Activated T-helper 1 cell treated with Interleukin-2 at 50 U/mL for 16 hours (primary cell): Measurements from ENCODE around the gene FAM222A.
"Not testable (repeated sequence)": the region's sequence is repeated elsewhere in the genome, so short reads cannot be mapped to it uniquely, and the experiment has no call there.

Source experiments
- DNase-seq: peaks from one replicate; pipeline ENCODE4 v3.0.0-alpha.2; 2020; ENCODE audit warnings: low read depth

The FAM222A gene

DNA sequence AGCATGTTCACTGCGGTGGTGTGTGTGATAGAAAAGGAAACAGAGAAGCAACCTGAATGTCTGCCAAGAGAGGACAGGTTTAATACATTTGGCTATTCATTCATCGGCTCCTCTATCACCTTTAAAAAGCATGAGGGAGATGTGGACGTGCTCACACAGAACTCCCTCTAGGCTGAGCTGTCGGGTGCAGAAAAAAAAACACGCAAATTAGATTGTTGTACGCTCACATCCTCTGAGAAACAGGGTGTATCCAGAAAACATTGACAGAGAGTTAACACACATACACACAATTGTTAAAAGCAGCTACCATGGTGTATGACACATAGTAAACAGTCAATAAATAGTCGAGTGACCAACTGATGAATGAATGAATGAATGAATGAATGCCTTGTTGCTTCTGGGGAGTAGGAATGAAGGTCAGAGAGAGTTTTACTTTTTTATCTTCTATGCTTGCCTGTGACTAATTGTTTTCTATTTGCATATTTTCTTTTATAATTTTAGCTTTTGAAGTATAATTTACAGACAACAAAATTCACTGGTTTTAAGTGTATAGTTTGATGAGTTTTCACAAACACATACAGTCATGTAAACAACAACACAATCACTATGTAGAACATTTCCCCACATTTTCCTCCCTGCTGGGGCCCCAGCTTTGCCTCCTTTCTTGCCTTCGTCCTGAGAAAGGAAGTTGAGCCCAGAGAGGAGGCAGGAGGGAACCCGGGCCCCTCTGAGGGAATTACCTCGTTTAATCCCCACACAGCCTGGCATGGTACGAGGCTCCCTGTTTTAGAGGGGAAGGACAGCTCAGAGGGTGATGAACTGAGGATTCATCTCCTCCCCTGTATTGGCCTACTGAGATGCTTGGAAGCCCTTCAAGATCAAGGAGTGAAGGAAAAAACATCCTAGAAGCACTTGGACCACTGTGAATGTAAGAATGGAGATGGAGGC, 19.7 kb upstream of the FAM222A start:
- no peak for DNase-seq

DNA sequence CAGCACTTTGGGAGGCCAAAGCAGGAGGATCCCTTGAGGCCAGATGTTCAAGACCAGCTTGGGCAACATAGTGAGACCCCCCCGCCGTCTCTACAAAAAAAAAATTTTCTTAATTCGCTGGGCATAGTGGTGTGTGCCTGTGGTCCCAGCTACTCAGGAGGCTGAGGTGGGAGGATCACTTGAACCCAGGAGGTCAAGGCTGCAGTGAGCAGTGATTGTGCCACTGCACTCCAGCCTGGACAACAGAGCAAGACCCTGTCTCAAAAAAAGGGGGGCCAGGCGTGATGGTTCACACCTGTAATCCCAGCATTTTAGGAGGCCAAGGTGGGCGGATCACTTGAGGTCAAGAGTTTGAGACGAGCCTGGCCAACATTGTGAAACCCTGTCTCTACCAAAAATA, 19.0 kb upstream of the FAM222A start:
- DNase-seq: not testable (repeated sequence)

DNA sequence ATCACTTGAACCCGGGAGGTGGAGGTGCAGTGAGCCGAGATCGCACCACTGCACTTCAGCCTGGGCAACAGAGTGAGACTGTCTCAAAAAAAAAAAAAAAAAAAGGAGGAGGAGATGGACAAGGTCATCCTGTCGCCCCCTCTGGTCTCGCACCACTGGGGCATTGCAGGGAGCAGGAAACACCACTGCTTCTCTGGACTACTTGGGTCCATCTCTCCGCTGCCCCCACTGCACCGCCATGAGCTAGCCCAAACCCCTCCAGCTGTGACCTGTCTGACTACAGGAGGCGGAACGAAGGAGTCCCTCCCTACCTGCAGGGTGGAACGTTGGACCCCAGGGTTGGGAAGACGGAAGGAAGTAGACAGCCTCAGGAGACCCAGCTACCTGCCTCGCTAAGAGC, 18.2 kb upstream of the FAM222A start:
- no peak for DNase-seq

DNA sequence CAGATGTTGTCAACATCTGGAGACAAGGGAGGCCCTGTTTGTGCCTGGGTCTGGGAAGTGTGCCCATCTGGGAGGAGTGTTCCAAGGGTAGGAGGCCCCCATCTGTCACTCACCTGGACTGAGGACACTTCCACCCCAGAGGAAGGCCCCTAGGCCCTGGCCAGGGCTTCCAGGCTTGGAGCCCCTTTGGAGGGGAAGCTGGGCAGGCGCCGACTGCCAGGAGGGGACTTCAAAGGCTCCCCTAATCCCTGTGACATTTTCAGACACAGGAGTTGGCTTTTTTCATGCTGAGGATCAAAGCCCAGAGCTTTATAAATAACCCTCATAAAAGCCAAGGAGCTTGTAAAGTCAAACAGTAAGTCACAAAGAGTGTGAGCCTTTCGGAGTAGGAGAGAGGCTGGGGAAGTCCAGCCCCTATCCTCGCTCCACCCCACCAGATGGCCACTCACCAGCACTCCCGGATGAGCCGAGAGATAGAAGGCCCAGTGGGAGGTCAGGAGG, 17.6 kb upstream of the FAM222A start:
- DNase-seq: no peak

DNA sequence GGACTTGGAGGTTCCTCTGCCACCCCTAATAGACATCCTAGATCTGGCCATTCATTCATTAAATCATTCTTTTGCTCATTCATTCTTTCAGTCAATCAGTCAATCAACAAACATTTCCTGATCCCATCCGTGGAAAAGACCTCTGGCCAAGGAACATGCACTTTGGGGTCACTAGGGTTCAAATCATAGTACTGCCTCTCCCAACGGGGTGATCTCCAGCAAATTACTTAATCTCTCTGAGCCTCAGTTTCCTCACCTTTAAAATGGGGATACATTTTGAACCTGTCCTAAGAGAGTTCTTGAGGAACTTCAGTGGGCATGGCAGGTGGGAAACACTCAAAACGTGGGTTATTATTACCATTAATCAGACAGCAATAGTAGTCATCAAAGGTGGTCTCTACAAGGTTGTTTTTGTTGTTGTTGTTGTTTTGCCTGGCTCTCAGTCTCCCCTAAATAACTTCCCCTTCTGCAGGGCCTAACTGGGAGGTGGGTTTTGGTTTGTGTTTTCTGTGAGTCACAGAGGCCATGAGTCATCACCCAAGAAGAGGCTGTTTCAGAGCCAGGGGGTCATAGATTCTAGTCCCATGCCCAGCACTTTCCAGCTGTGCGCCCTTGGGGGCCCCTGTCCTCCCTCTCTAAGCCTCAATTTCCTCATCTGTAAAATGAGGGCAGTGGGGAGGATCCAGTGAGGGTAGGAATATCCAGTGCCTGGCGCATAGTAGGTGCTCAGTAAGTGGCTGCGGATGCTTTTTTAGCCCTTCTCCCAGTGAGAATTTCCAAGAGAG, 16.9 kb upstream of the FAM222A start:
- no peak for DNase-seq

DNA sequence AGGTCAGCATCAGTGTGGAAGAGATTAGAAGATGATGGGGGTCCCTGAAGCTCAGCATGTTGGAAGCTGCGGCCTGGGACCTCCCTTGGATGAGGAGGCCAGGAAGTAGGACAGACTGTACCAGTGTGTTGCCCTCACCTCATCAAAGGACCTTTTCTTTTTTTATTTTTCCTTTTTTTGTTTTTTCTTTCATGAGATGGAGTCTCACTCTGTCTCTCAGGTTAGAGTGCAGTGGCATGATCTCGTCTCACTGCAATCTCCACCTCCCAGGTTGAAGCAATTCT, 16.4 kb upstream of the FAM222A start:
- DNase-seq: no peak

DNA sequence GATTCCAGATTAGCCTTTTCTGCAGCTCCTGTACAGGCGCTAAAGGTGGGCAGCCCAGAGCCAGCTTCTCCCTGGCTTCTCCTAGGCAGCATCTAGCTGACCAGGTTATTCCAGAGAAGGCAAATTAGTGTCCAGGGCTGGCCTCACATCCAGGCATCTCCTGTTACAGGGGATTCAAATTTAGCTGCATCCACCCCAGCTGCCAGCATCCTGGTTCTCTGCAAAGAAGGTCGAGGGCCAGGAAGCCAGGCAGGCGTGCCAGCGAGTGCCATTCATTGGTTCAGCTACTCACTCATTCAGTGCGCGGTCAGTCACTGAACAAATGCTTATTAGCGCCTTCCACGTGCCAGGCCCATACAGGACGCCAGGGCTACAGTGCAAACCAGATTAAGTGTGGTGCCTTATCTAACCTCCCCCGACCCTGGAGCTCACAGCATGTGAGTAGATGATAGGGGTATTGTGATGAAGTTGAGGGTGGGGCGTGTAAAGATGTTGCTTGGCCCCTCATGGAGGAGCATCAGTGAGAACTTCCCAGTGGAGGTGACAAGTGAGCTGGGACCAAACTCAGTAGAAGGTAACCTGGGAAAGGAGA, 15.7 kb upstream of the FAM222A start:
- no peak for DNase-seq

DNA sequence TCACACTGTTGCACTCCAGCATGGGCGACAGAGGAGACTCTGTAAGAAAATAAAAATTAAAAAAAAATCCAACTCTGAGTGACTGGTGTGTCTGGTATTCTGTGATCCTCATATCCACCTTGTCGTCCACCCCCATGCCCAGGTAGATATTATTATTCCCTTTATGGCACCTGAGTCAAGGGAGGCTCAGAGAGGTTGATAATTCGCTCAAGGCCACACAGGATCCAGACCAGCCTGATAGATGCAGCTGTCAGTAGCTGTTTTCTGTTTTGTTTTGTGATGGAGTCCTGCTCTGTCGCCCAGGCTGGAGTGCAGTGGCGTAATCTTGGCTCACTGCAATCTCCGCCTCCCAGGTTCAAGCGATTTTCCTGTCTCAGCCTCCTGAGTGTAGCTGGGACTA, 14.8 kb upstream of the FAM222A start:
- DNase-seq: no peak

DNA sequence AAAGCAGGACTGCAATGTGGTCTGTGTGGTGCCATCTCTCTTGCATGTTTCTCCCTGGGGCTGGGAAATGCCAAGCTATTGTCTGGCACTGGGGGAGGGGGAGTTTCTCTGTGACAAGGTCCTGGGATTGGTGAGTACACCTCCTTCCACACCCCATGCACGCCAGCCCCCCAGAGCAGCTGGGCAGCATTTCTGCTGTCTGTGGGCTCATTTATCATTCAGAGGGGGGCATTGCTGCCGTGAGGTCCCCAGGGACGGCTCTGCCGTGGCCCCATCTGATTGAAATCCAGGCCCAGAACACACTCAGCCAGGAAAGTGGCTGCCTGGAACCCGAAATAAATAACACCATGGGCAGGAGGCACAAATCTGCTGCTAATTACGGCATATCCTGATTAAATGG, 12.6 kb upstream of the FAM222A start:
- DNase-seq: no peak

DNA sequence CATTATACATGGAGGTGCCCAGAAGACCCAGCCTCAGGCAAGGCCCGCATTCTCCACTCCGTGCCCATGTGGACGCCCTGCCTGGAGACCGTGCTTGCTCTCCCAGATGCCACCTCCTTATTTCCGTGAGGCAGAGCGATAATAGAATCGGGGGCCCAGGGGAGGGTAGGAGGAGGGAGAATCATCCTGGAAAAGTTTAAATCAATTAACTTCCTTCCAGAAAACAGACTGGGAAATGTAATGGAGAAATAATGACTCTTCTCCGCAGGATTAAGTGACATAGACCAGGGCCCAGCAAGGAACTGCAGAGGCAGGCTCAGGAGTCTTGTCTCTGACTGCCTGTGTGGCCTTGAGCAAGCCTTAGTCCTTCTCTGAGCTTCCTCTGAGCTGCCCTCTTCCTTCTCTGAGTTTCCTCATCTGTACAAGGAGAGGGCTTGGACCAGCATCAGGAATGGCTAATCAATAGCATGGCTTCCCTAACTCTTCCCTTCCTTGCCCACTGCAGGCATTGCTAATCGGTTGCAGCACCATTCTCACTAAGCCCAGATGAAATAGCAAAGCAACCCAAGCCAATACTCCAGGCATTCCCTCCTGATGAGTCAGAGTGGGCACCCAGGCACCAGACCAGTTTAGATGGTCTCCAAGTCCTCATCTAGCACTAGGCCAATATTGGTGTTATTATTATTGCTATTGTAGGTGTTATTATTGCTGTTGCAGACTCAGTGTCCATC, 11.3 kb upstream of the FAM222A start:
- DNase-seq: no peak

DNA sequence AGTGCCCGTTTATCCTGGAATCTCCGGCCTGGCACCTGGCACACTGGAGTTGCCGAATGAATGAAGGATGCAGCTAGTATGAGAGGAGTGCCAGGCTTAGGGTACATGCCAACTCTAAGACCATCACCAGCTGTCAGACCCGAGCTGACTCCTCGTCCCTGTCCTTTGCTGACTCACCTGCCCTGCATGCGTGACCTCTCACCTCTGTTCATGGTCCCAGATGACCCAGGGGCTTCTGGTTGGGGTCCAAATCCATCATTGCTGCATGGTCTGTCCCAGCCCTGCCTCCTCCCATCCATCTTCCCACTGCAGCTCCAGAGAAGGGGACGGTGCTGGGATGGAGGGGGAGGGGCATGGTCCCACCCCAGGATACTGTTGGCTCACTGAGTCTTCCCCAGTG, 9.9 kb upstream of the FAM222A start:
- DNase-seq: no peak

DNA sequence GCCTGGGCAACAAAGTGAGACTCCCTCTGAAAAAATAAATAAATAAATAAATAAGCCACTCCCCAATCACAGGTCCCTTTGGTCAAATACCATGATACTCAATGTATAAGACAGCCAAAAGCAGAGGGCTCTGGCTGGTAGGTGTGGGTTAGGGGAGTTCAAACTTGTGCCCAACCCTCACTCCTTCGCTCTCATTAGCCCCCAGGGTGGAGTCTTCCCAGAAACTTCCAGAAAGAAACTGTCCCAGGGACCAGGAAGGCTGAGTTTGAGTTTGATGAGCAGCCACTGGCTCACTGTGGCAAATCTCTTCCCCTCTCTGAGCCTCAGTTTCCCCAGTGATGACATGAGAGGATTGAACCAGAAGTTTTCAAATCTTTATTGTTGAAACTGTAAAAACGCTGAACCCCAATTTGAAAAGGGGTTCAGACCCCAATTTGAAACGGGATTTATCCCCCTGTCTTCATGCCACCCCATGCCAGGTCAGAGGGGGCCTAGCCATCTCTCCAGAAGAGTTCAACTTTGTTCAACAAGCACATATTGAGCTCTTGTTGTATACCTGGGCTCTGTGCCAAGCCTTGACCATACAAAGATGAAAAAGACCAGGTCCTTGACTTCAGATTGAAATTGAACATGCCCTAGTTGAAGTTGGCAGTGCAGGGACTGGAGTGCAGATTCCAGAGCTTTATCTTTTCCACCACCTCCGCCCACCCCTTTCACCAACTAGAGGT, 9.1 kb upstream of the FAM222A start:
- no peak for DNase-seq

DNA sequence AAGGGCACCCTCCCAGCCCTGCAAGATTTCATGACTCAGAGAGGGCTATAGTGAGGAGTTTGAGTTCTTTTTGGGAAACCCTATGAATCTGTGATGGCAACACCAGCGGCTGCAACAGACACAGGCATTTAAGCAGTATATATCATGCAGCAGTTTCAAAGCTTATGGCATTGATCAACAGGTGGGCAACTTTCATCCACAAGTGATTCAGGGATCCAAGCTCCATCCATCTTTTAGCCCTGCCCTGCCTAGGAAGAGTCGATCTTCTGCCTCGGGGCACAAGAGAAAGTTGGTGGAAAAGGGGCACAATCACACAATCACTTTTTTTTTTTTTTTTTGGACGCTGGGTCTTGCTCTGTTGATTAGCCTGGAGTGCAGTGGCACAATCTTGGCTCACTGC, 8.3 kb upstream of the FAM222A start:
- DNase-seq: no peak

DNA sequence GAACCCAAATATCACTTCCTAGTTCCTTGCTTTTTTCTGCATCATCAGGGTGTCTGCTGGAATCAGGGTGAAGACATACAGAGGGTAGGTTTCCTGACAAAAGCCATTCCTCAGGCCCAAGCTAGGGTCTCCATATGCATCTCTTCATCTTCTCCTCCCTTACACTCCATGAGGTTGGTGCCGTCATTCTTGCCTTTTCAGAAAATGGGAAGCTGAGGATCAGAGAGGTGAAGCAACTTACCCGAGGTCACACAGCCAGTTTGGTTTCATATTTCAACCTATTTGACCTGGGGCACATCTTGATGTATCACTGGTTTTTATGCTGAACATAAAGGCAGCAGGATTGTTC, 7.3 kb upstream of the FAM222A start:
- DNase-seq: no peak

DNA sequence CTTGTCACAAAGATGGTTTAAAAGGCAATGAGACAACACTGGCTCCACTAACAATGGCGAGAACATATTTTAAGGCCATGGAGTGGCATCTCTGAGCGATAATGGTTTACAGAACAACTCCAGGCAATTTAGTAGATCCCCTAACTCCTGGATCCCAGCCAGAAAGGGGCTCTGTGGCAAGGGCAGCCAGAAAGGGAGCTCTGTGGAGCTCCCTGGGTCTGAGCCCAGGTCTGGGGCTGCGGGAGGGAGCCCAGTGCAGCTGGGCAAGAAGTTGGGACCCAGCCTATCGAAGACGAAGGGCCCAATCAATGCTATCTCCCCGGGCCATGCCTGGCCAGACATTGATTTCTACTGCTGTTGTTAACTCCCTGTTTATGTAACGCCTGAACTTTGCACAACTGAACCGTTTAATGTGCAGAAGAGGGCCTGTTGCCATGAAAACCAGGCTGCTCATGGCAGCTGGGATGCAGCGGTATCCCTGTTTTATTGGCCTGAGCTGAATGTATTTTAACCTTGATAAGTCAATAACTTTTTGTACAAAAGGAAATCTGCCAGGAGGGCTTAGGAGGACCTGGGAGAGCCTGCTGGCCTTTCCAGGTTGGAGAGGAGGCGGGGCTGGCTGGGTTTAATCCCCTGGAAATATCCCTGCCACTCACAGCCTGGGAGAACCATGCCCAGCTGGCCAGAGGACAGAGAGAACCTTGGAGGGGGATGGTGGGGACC, 6.7 kb upstream of the FAM222A start:
- DNase-seq: no peak

DNA sequence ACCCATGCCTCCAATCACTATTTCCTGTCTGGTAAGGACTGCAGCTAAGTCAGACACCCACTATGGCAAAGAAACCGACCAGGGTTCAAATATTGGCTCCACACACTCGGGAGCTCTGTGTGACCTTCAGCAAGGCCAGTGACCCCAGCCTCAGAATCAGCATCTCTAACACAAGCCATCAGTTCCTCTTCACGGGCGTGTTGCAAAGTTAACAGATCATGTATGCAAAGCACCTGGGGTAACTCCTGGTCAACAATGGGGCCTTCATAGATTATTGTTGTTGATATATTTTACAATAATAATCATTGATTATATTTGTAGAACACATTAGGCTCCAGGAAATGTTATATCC, 6.2 kb upstream of the FAM222A start:
- no peak for DNase-seq

DNA sequence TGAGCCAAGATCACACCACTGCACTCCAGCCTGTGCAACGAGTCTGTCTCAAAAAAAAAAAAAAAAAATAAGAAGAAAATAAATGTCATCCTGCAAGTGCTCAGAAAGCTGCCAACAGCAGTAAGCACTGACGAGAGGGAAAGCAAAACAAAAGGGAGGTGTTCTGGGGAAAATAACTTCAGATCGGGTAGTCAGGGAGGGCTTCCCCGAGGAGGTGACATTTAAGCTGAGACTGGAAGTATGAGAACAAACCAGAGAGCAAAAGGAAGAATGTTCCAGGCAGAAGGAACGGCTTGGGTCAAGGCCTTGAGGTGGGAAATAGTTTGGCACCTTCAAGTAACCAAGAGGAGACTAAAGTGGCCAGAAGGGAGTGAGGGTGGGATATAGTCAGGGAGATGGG, 4.7 kb upstream of the FAM222A start:
- no peak for DNase-seq

DNA sequence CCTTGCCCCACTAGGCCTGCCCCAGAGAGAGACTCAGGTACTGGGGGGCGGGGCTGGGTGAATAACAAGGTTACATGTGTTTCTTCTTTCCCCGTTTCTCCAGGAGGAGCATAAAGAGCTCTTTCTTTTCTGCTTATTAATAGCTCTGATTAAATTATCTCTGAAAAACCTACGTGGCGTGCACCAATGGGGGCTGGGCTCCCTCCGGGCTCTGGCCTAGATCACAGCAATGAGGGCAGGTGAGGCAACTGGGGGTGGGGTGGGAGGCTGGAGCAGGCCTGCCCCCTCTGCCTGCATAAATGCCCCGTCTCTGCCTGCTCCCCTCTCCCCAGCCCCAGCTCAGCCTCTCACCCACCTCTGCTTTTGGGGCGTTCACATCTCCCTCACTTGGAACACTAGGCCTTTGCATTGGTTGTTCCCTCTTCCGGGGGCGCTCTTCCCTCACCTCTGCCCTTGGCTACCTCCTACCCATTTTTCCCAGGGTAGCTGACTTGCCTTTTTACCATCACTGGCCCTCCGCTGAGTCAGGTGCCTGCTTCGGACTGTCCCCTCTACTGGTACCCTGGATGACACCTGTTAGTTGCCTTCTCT, 4.1 kb upstream of the FAM222A start:
- no peak for DNase-seq

DNA sequence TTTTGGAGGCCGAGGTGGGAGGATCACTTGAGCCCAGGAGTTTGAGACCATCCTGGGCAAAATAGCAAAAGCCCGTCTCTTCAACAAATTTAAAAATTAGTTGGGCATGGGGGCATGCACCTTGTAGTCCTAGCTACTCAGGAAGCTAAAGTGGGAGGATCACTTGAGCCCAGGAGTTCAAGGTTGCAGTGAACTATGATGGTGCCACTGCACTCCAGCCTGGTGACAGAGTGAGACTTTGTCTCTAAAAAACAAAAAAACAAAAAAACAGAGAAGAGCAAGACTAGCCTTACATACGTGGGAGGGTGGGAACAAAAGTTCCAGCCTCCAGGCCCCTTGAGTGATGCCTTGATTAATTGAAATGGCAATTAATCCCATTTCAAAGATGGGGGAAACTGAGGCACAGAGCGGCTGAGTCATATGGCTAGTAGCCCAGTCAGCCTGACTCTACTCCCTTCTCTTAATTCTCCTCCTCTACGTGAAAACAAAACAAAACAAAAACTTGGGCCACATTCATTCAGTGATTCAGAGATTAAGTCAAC, 3.3 kb upstream of the FAM222A start:
- no peak for DNase-seq
